GM12878 (cell line): ENCODE data around the gene NUDT5. TPM values are rescaled to one million over a fixed set of nuclear protein-coding genes. Genes with fewer than 3 reads are reported as not detected.

Source experiments
- ASH2L ChIP-seq: fragments of 300-600, 200-600 bp; sonication (generic); IDR thresholded peaks from 2 replicates; pipeline ENCODE4 v1.6.1; 2017; ENCODE audit warnings: low read depth, mild to moderate bottlenecking, borderline replicate concordance
- BHLHE40 ChIP-seq, 2 experiments: fragments of 450-650 bp in 1 of 2; IDR thresholded peaks; 2 replicates each; pipeline ENCODE4 v1.6.1; 2011 to 2017; ENCODE audit warnings: low read depth in 2 of 2, borderline replicate concordance in 1 of 2, improper control_type of control experiment in 1 of 2, low read length in 1 of 2, mild to moderate bottlenecking in 1 of 2
- CBX3 ChIP-seq: fragments of 200-600 bp; sonication (generic); IDR thresholded peaks from 2 replicates; pipeline ENCODE4 v1.6.1; 2016; ENCODE audit warnings: low read depth, borderline replicate concordance
- CTCF ChIP-seq, 3 experiments: IDR thresholded peaks in 2 of 3; conservative IDR thresholded peaks in 1 of 3; 2 replicates each; pipeline ENCODE4 v1.5.1; 2011; ENCODE audit warnings: low read depth in 3 of 3, low read length in 3 of 3, mild to moderate bottlenecking in 3 of 3, control low read depth in 2 of 3, moderate library complexity in 2 of 3, inconsistent platforms in 1 of 3, mixed read lengths in 1 of 3; ENCODE audit not compliant: control insufficient read depth in 2 of 3, insufficient read depth in 1 of 3; ENCODE audit errors: extremely low read depth in 1 of 3
- E4F1 ChIP-seq: fragments of 450-650 bp; IDR thresholded peaks from 2 replicates; pipeline ENCODE4 v1.6.1; 2018; ENCODE audit warnings: borderline replicate concordance, mild to moderate bottlenecking; ENCODE audit not compliant: partially characterized antibody
- HDAC2 ChIP-seq: fragments of 200-600 bp; sonication (generic); IDR thresholded peaks from 2 replicates; pipeline ENCODE4 v1.6.1; 2017
- JUNB ChIP-seq: IDR thresholded peaks from 2 replicates; pipeline ENCODE4 v1.6.1; 2016; ENCODE audit warnings: antibody characterized with exemption, mild to moderate bottlenecking
- MTA3 ChIP-seq: IDR thresholded peaks from 2 replicates; pipeline ENCODE4 v1.6.1; 2012; ENCODE audit warnings: low read length, inconsistent platforms, borderline replicate concordance
- MYC ChIP-seq: IDR thresholded peaks from 2 replicates; pipeline ENCODE4 v1.6.1; 2011; ENCODE audit warnings: mild to moderate bottlenecking, low read length, moderate library complexity, inconsistent platforms; ENCODE audit not compliant: insufficient read depth, insufficient replicate concordance, insufficient read length, severe bottlenecking
- NFXL1 ChIP-seq: fragments of 450-650 bp; IDR thresholded peaks from 2 replicates; pipeline ENCODE4 v1.6.1; 2017; ENCODE audit warnings: antibody characterized with exemption, mild to moderate bottlenecking, borderline replicate concordance
- NR2F1 ChIP-seq: fragments of 450-650 bp; conservative IDR thresholded peaks from 2 replicates; pipeline ENCODE4 v1.6.1; 2017; ENCODE audit warnings: mild to moderate bottlenecking
- POLR2AphosphoS5 ChIP-seq: IDR thresholded peaks from 2 replicates; pipeline ENCODE4 v1.6.1; 2011; ENCODE audit warnings: mild to moderate bottlenecking, low read length, inconsistent platforms
- RUNX3 ChIP-seq: IDR thresholded peaks from 2 replicates; pipeline ENCODE4 v1.6.1; 2012; ENCODE audit warnings: low read length, inconsistent platforms
- TARDBP ChIP-seq: IDR thresholded peaks from 2 replicates; pipeline ENCODE4 v1.6.1; 2016; ENCODE audit warnings: borderline replicate concordance
- USF1 ChIP-seq: IDR thresholded peaks from 2 replicates; pipeline ENCODE4 v1.6.1; 2011; ENCODE audit warnings: borderline replicate concordance, low read depth, mild to moderate bottlenecking, moderate library complexity, mixed read lengths, low read length; ENCODE audit not compliant: insufficient read depth; ENCODE audit errors: extremely low read length
- ZNF207 ChIP-seq: fragments of 450-650 bp; IDR thresholded peaks from 2 replicates; pipeline ENCODE4 v1.6.1; 2014; ENCODE audit warnings: antibody characterized with exemption, mild to moderate bottlenecking, borderline replicate concordance
- ZNF274 ChIP-seq: IDR thresholded peaks from one replicate; pipeline ENCODE4 v1.8.0; 2011; ENCODE audit not compliant: insufficient read length, insufficient read depth
- ZNF384 ChIP-seq: IDR thresholded peaks from 2 replicates; pipeline ENCODE4 v1.6.1; 2012; ENCODE audit warnings: low read depth, mild to moderate bottlenecking, low read length, improper control_type of control experiment, borderline replicate concordance
- ZZZ3 ChIP-seq: IDR thresholded peaks from 2 replicates; pipeline ENCODE4 v1.6.1; 2011; ENCODE audit warnings: low read depth; ENCODE audit not compliant: control insufficient read depth, insufficient read length
- polyA plus RNA-seq, 11 experiments: library from polyadenylated mRNA; depleted of rRNA in 4 of 11; unstranded in 6 of 11; stranded (reverse) in 5 of 11; fragments of >200 nt; fragmentation: Nextera tagmentation in 4 of 11; fragmentation: Illumina TruSeq in 1 of 11; extraction: Ambion mirVana in 4 of 11; extraction: Trizol in 1 of 11; gene quantifications; 1 replicate in 1 of 11; 2 replicates in 10 of 11; pipeline versions ENCODE4 v1.2.1 to v1.2.3, GENCODE V29; 2011 to 2016; ENCODE audit warnings: inconsistent platforms in 2 of 11, missing spikeins in 2 of 11, low read depth in 1 of 11
- total RNA-seq, 4 experiments: library from RNA; depleted of rRNA in 3 of 4; stranded (reverse); fragments of >200 nt in 3 of 4; fragmentation: Illumina TruSeq in 1 of 4; extraction: Trizol in 1 of 4; gene quantifications; 2 replicates each; pipeline versions ENCODE4 v1.2.1 to v1.2.3, GENCODE V29; 2013 to 2021
- TF ChIP-seq, protein P1 (sequence below): fragments of 450-650 bp; IDR thresholded peaks from 2 replicates; pipeline ENCODE4 v1.6.1; 2018; ENCODE audit warnings: mild to moderate bottlenecking, low read depth, moderate library complexity; ENCODE audit not compliant: partially characterized antibody
- TF ChIP-seq, protein P2 (sequence below): fragments of 450-650 bp; IDR thresholded peaks from 2 replicates; pipeline ENCODE4 v1.6.1; 2017; ENCODE audit warnings: borderline replicate concordance

NUDT5 gene
- total and polyA plus RNA-seq, 10 of the 15 experiments (the other 5 are each of a cell fraction or from before 2014, with no cell fraction given): 74.1 to 345 (median 153) TPM

GRCh38 chr10:12121673-12122072, 74.0 kb downstream of the NUDT5 start (continued):
- TF ChIP-seq CTCF (IDR thresholded peaks at IDR 0.05 in 2 of 3, conservative IDR thresholded peaks at IDR 0.05 in 1 of 3; ENCODE audit: control insufficient read depth in 2 of 3, extremely low read depth in 1 of 3, insufficient read depth in 1 of 3, low read depth in 3 of 3, low read length in 3 of 3) (no peak), HDAC2 (no peak), RUNX3 (peak; percentile 18; the same call in 1 of the 2 replicates), ZNF274 (no peak), ZNF384 (no peak), ZZZ3 (no peak), NR2F1 (peak; percentile 85), USF1 (no peak), ZNF207 (no peak), MTA3 (0 out of 2 replicates have a peak, but pooled peaks have one; percentile 10), BHLHE40 (IDR thresholded peaks at IDR 0.05; ENCODE audit: borderline replicate concordance in 1 of 2, low read depth in 2 of 2, low read length in 1 of 2) (no peak), NFXL1 (no peak), MYC (no peak), POLR2AphosphoS5 (no peak), E4F1 (no peak), JUNB (peak; percentile 64), ASH2L (no peak), TARDBP (no peak), CBX3 (no peak)
- TF ChIP-seq, protein P1, sequence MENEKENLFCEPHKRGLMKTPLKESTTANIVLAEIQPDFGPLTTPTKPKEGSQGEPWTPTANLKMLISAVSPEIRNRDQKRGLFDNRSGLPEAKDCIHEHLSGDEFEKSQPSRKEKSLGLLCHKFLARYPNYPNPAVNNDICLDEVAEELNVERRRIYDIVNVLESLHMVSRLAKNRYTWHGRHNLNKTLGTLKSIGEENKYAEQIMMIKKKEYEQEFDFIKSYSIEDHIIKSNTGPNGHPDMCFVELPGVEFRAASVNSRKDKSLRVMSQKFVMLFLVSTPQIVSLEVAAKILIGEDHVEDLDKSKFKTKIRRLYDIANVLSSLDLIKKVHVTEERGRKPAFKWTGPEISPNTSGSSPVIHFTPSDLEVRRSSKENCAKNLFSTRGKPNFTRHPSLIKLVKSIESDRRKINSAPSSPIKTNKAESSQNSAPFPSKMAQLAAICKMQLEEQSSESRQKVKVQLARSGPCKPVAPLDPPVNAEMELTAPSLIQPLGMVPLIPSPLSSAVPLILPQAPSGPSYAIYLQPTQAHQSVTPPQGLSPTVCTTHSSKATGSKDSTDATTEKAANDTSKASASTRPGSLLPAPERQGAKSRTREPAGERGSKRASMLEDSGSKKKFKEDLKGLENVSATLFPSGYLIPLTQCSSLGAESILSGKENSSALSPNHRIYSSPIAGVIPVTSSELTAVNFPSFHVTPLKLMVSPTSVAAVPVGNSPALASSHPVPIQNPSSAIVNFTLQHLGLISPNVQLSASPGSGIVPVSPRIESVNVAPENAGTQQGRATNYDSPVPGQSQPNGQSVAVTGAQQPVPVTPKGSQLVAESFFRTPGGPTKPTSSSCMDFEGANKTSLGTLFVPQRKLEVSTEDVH: no peak
- TF ChIP-seq, protein P2, sequence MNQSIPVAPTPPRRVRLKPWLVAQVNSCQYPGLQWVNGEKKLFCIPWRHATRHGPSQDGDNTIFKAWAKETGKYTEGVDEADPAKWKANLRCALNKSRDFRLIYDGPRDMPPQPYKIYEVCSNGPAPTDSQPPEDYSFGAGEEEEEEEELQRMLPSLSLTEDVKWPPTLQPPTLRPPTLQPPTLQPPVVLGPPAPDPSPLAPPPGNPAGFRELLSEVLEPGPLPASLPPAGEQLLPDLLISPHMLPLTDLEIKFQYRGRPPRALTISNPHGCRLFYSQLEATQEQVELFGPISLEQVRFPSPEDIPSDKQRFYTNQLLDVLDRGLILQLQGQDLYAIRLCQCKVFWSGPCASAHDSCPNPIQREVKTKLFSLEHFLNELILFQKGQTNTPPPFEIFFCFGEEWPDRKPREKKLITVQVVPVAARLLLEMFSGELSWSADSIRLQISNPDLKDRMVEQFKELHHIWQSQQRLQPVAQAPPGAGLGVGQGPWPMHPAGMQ: no peak
